Measurements from ENCODE around the gene NEGR1.
A peak's percentile ranks its signal among the peaks of the same experiment; 100 is the strongest.

- TF ChIP-seq CTCF (IDR thresholded peaks at IDR 0.05) (peak; percentile 12 to 49 (median 32)), POLR2A (IDR thresholded peaks at IDR 0.05) (no peak), POLR2AphosphoS5 (IDR thresholded peaks at IDR 0.05) (no peak)
Observed at GRCh38 chr1:72037745-72038343, 244.5 kb downstream of the NEGR1 start.

Data from gastroesophageal sphincter (tissue), 3 donors.